ENCODE results near the gene CDC42.

GRCh38 chr1:22098752-22099151 is 46.2 kb downstream of the CDC42 start:
- TF ChIP-seq RBBP5 (IDR thresholded peaks at IDR 0.05; ENCODE audit: borderline replicate concordance, insufficient read depth, low read length, poor library complexity, severe bottlenecking) = no peak
- no peak for TF ChIP-seq RAD21 (CRISPR knock-in tag; conservative IDR thresholded peaks at IDR 0.05 in 1 of 2, IDR thresholded peaks at IDR 0.05 in 1 of 2)
- TF ChIP-seq CTCF (IDR thresholded peaks at IDR 0.05 in 2 of 3, conservative IDR thresholded peaks at IDR 0.05 in 1 of 3; ENCODE audit: insufficient read depth in 2 of 3, low read depth in 1 of 3, low read length in 3 of 3) = no peak
- no peak for TF ChIP-seq HNRNPUL1 (IDR thresholded peaks at IDR 0.05; ENCODE audit: low read length)
- no peak for TF ChIP-seq EP300 (IDR thresholded peaks at IDR 0.05; ENCODE audit: low read length)
- TF ChIP-seq STAG1 (CRISPR knock-in tag; IDR thresholded peaks at IDR 0.05; ENCODE audit: borderline replicate concordance) = no peak
- no peak for TF ChIP-seq POLR2A (conservative IDR thresholded peaks at IDR 0.05)
- TF ChIP-seq SMC3 (conservative IDR thresholded peaks at IDR 0.05; ENCODE audit: insufficient read depth, low read depth, low read length) = no peak
- TF ChIP-seq NFIC (IDR thresholded peaks at IDR 0.05) = no peak
